HT1080 (cell line): ENCODE data around the gene GABRG3. TPM values are rescaled to one million over a fixed set of nuclear protein-coding genes. Genes with fewer than 3 reads are reported as not detected.

Source experiments
- DNase-seq: peaks from one replicate; pipeline ENCODE4 v3.0.0-alpha.2; 2015; ENCODE audit warnings: low read depth
- total RNA-seq: library from RNA; depleted of rRNA; stranded (reverse); fragments of >200 nt; shearing (Covaris generic); gene quantifications from 2 replicates; pipeline ENCODE4 v1.2.3, GENCODE V29; 2014

GABRG3 gene
- total RNA-seq, 1 experiment from 2014 or later, result 0.56 TPM

- DNase-seq, result peak; percentile 62
Observed at GRCh38 chr15:27095886-27096624, 125.1 kb downstream of the GABRG3 start.

- DNase-seq, result no peak
Observed at GRCh38 chr15:27097506-27097905, 126.5 kb downstream of the GABRG3 start.

- DNase-seq, result no peak
Observed at GRCh38 chr15:27101982-27102381, 131.0 kb downstream of the GABRG3 start.

GRCh38 chr15:27111323-27111722 lies 140.3 kb downstream of the GABRG3 start:
- DNase-seq, result no peak

GRCh38 chr15:27114473-27114872 lies 143.5 kb downstream of the GABRG3 start:
- DNase-seq, result no peak

- no peak for DNase-seq
Observed at GRCh38 chr15:27119695-27120266, 148.8 kb downstream of the GABRG3 start.

GRCh38 chr15:27121672-27122071 lies 150.7 kb downstream of the GABRG3 start:
- DNase-seq, result no peak

- DNase-seq, result no peak
Observed at GRCh38 chr15:27123291-27123690, 152.3 kb downstream of the GABRG3 start.

GRCh38 chr15:27123808-27124207 lies 152.8 kb downstream of the GABRG3 start:
- DNase-seq, result no peak

- DNase-seq, result peak; percentile 71
Observed at GRCh38 chr15:27124287-27124871, 153.4 kb downstream of the GABRG3 start.

GRCh38 chr15:27125185-27125584 lies 154.2 kb downstream of the GABRG3 start:
- DNase-seq, result no peak

GRCh38 chr15:27126449-27126848 lies 155.5 kb downstream of the GABRG3 start:
- no peak for DNase-seq

- DNase-seq, result no peak
Observed at GRCh38 chr15:27127815-27128570, 157.0 kb downstream of the GABRG3 start.

- DNase-seq, result peak; percentile 5
Observed at GRCh38 chr15:27133249-27133648, 162.3 kb downstream of the GABRG3 start.

GRCh38 chr15:27134481-27134880 lies 163.5 kb downstream of the GABRG3 start:
- no peak for DNase-seq

GRCh38 chr15:27135151-27135550 lies 164.2 kb downstream of the GABRG3 start:
- no peak for DNase-seq

GRCh38 chr15:27137127-27137526 lies 166.1 kb downstream of the GABRG3 start:
- no peak for DNase-seq

GRCh38 chr15:27165590-27165989 lies 194.6 kb downstream of the GABRG3 start:
- no peak for DNase-seq

- DNase-seq, result no peak
Observed at GRCh38 chr15:27166917-27167316, 195.9 kb downstream of the GABRG3 start.

- no peak for DNase-seq
Observed at GRCh38 chr15:27167738-27168137, 196.8 kb downstream of the GABRG3 start.

GRCh38 chr15:27170851-27171250 lies 199.9 kb downstream of the GABRG3 start:
- DNase-seq, result no peak

GRCh38 chr15:27172821-27173220 lies 201.8 kb downstream of the GABRG3 start:
- DNase-seq, result no peak
